Measurements from ENCODE around the gene CTIF.

DNA sequence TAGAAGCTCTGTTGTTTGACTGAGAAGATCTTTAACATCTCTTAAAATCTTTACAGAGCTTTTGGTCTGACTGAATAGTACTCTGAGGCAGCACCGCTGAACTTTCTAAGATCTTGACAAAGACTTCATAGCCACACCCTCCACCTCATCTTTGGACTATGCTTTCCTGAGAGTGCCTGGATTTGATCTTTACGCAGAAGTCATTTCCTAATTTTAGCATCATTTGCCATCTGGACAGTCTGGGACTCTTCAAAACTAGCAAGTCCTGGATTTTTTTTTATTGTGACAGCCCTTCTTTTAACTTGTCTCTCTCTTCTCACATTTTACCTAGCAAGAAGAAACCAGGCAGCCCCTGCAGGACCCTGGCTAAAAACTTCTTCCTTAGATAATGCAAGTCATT lies 188.8 kb downstream of the CTIF start:
- TF ChIP-seq, protein P1, sequence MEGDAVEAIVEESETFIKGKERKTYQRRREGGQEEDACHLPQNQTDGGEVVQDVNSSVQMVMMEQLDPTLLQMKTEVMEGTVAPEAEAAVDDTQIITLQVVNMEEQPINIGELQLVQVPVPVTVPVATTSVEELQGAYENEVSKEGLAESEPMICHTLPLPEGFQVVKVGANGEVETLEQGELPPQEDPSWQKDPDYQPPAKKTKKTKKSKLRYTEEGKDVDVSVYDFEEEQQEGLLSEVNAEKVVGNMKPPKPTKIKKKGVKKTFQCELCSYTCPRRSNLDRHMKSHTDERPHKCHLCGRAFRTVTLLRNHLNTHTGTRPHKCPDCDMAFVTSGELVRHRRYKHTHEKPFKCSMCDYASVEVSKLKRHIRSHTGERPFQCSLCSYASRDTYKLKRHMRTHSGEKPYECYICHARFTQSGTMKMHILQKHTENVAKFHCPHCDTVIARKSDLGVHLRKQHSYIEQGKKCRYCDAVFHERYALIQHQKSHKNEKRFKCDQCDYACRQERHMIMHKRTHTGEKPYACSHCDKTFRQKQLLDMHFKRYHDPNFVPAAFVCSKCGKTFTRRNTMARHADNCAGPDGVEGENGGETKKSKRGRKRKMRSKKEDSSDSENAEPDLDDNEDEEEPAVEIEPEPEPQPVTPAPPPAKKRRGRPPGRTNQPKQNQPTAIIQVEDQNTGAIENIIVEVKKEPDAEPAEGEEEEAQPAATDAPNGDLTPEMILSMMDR (IDR thresholded peaks at IDR 0.05; ENCODE audit: poor library complexity) = no peak
- TF ChIP-seq EZH2phosphoT487 (IDR thresholded peaks at IDR 0.05; ENCODE audit: low read depth, severe bottlenecking, unreplicated experiment) (no peak), EZH2 (IDR thresholded peaks at IDR 0.05; ENCODE audit: borderline replicate concordance) (no peak)

All from hepatocyte (in vitro differentiated cells).